HCT116 (cell line): ENCODE measurements around the gene GSN. TPM values are rescaled to one million over a fixed set of nuclear protein-coding genes. Genes with fewer than 3 reads are reported as not detected.

Source experiments
- ATAC-seq: fragments of 200-7000 bp; cut with Tn5 transposase; 2 replicates; pipeline ENCODE4 v1.9.1; 2020; ENCODE audit warnings: mild to moderate bottlenecking, moderate library complexity
- BruUV-seq: library from RNA; stranded (reverse); fragments of 400-500 nt; replicated peaks from 2 replicates; lab custom pipeline; 2021; lab: Mats Ljungman, UMichigan
- CTCF ChIA-PET: fragments of 300-600 bp; sonication (Branson Sonifier 250); formaldehyde crosslinking; loops from one replicate; lab custom pipeline; 2021; ENCODE audit warnings: antibody characterized with exemption; lab: Charles Lee
- POLR2A ChIA-PET: fragments of 300-600, 350-600 bp; sonication (Branson Sonifier 250); formaldehyde crosslinking; loops from one replicate; lab custom pipeline; 2021; ENCODE audit warnings: antibody characterized with exemption; lab: Charles Lee
- RAD21 ChIA-PET, 2 experiments: fragments of 300-600 bp; sonication (Branson Sonifier 250); formaldehyde crosslinking; loops; one replicate each; lab custom pipeline; 2023; ENCODE audit warnings: low total read pairs in 2 of 2; ENCODE audit not compliant: uncharacterized antibody in 2 of 2, unreplicated experiment in 2 of 2, low non-redundant PET in 1 of 2; lab: Charles Lee
- DNase-seq: peaks from one replicate; pipeline ENCODE4 v3.0.0-alpha.2; 2010; ENCODE audit warnings: low read depth, low spot score
- H2AFZ ChIP-seq: fragments of 200-600 bp; shearing (Covaris generic), sonication (generic); 2 replicates; pipeline ENCODE4 v1.6.1; 2017; ENCODE audit warnings: low read depth, mixed run types, mixed read lengths, antibody characterized with exemption, low read length; ENCODE audit not compliant: poor library complexity, severe bottlenecking
- H3K27ac ChIP-seq: 2 replicates; pipeline ENCODE4 v1.5.1; 2012; ENCODE audit warnings: low read depth, low read length
- H3K27me3 ChIP-seq: fragments of 200-600 bp; sonication (generic); 2 replicates; pipeline ENCODE4 v1.6.1; 2016; ENCODE audit warnings: mixed run types, low read length, mixed read lengths; ENCODE audit not compliant: insufficient read depth
- H3K36me3 ChIP-seq, 2 experiments: fragments of 200-500 bp in 1 of 2; fragments of 200-600 bp in 1 of 2; sonication (Bioruptor generic) in 1 of 2; sonication (generic) in 1 of 2; 2 replicates each; pipeline versions ENCODE4 v1.5.1 to v1.6.1; 2014 to 2016; ENCODE audit warnings: low read length in 2 of 2, inconsistent platforms in 1 of 2, mixed read lengths in 1 of 2, mixed run types in 1 of 2; ENCODE audit not compliant: insufficient read depth in 2 of 2, control insufficient read depth in 1 of 2
- H3K4me1 ChIP-seq, 2 experiments: fragments of 200-600 bp in 1 of 2; sonication (generic) in 1 of 2; 2 replicates each; pipeline versions ENCODE4 v1.5.1 to v1.6.1; 2012 to 2017; ENCODE audit warnings: low read length in 2 of 2, inconsistent platforms in 1 of 2, mild to moderate bottlenecking in 1 of 2, mixed read lengths in 1 of 2, mixed run types in 1 of 2, moderate library complexity in 1 of 2; ENCODE audit not compliant: insufficient read depth in 2 of 2, control insufficient read depth in 1 of 2
- H3K4me2 ChIP-seq: fragments of 200-600 bp; sonication (generic); 2 replicates; pipeline ENCODE4 v1.6.1; 2017; ENCODE audit warnings: mixed run types, low read length, mixed read lengths
- H3K4me3 ChIP-seq, 2 experiments: fragments of 200-600 bp in 1 of 2; sonication (generic) in 1 of 2; replicated peaks in 1 of 2; 2 replicates each; pipeline ENCODE4 v1.5.1; 2011 to 2016; ENCODE audit warnings: low read length in 2 of 2, control low read depth in 1 of 2, low read depth in 1 of 2, mild to moderate bottlenecking in 1 of 2, mixed read lengths in 1 of 2, mixed run types in 1 of 2
- H3K79me2 ChIP-seq: fragments of 200-600 bp; sonication (generic); 2 replicates; pipeline ENCODE4 v1.6.1; 2017; ENCODE audit warnings: mild to moderate bottlenecking, mixed run types, low read length, moderate library complexity, mixed read lengths; ENCODE audit not compliant: insufficient read depth
- H3K9ac ChIP-seq: fragments of 200-600 bp; sonication (generic); 2 replicates; pipeline ENCODE4 v1.6.1; 2016; ENCODE audit warnings: low read length, mixed read lengths
- H3K9me2 ChIP-seq: fragments of 200-600 bp; sonication (generic), shearing (Covaris generic); 2 replicates; pipeline ENCODE4 v1.6.1; 2017; ENCODE audit warnings: mixed run types, mild to moderate bottlenecking, moderate library complexity; ENCODE audit not compliant: insufficient read depth
- H3K9me3 ChIP-seq, 2 experiments: fragments of 200-500 bp in 1 of 2; fragments of 200-600 bp in 1 of 2; sonication (Bioruptor generic) in 1 of 2; sonication (generic) in 1 of 2; 2 replicates each; pipeline ENCODE4 v1.6.1; 2014 to 2017; ENCODE audit warnings: low read length in 2 of 2, mixed read lengths in 2 of 2, inconsistent platforms in 1 of 2, low read depth in 1 of 2, mild to moderate bottlenecking in 1 of 2, mixed run types in 1 of 2, moderate library complexity in 1 of 2; ENCODE audit not compliant: control insufficient read depth in 1 of 2, insufficient read depth in 1 of 2
- H4K20me1 ChIP-seq: fragments of 200-600 bp; sonication (generic), shearing (Covaris generic); 2 replicates; pipeline ENCODE4 v1.6.1; 2017; ENCODE audit warnings: mixed run types, mild to moderate bottlenecking, moderate library complexity; ENCODE audit not compliant: insufficient read depth
- CBX3 ChIP-seq: IDR thresholded peaks from 2 replicates; pipeline ENCODE4 v1.6.1; 2012; ENCODE audit warnings: low read depth
- MAX ChIP-seq: IDR thresholded peaks from 2 replicates; pipeline ENCODE4 v1.6.1; 2012
- REST ChIP-seq: IDR thresholded peaks from 2 replicates; pipeline ENCODE4 v1.6.1; 2012; ENCODE audit warnings: low read depth
- YY1 ChIP-seq: IDR thresholded peaks from 2 replicates; pipeline ENCODE4 v1.6.1; 2011; ENCODE audit warnings: low read length, low read depth, moderate library complexity, mild to moderate bottlenecking; ENCODE audit not compliant: insufficient replicate concordance; ENCODE audit errors: extremely low read depth
- ZNF274 ChIP-seq: fragments of 200-500 bp; sonication (Bioruptor generic); IDR thresholded peaks from 2 replicates; pipeline ENCODE4 v1.6.1; 2014; ENCODE audit warnings: mild to moderate bottlenecking, low read depth, low read length, inconsistent platforms
- intact Hi-C: fragments of 100-400 bp; cut with micrococcal nuclease; formaldehyde crosslinking; loops from 2 replicates; pipeline ENCODE4 v1.10.0; 2022
- total RNA-seq: library from RNA; stranded (reverse); gene quantifications from one replicate; pipeline ENCODE4 v1.2.1, GENCODE V29; 2021; ENCODE audit not compliant: unreplicated experiment

The GSN gene
- total RNA-seq, 1 experiment from 2014 or later = 71.3 TPM

- POLR2A ChIA-PET = no interaction called here
- CTCF ChIA-PET = interaction anchor here (1.3 to 2.9 kb wide), 8 partner anchors 12 to 79 kb away, joined by 4 to 42 read pairs (median 8); no protein-coding TSS in a partner anchor
These were observed 53.1 kb downstream of the GSN start for GRCh38 chr9:121321016-121321503.

More at GRCh38 chr9:121321016-121321503, 53.1 kb downstream of the GSN start:
- intact Hi-C loops = no loop called here
- Histone ChIP-seq H3K27ac (no peak overlapping the region), H2AFZ (no peak overlapping the region), H3K4me3 (no peak overlapping the region), H3K36me3 (0 out of 4 replicates have a peak, but pooled peaks cover 2 to 9% of the 10 kb centered on the region in 2 experiments), H3K4me1 (peaks cover 23 to 35% of the 10 kb centered on the region in 2 experiments), H3K9ac (no peak overlapping the region), H3K4me2 (no peak overlapping the region), H3K9me3 (no peaks in the 10 kb centered on the region), H3K9me2 (no peaks in the 10 kb centered on the region), H4K20me1 (no peaks in the 10 kb centered on the region), H3K79me2 (no peaks in the 10 kb centered on the region), H3K27me3 (no peaks in the 10 kb centered on the region)
- RAD21 ChIA-PET = interaction anchor here in 1 of 2 experiments (1.3 kb wide), 1 partner anchor 43 kb away, joined by 3 read pairs; no protein-coding TSS in a partner anchor
- TF ChIP-seq YY1 (no peak), REST (no peak), ZNF274 (no peak), CBX3 (no peak), MAX (no peak)
- no peak for ATAC-seq
- no TSS peak for BruUV-seq
- no peak for DNase-seq
